ENCODE measurements around the gene TUBGCP3.

DNA sequence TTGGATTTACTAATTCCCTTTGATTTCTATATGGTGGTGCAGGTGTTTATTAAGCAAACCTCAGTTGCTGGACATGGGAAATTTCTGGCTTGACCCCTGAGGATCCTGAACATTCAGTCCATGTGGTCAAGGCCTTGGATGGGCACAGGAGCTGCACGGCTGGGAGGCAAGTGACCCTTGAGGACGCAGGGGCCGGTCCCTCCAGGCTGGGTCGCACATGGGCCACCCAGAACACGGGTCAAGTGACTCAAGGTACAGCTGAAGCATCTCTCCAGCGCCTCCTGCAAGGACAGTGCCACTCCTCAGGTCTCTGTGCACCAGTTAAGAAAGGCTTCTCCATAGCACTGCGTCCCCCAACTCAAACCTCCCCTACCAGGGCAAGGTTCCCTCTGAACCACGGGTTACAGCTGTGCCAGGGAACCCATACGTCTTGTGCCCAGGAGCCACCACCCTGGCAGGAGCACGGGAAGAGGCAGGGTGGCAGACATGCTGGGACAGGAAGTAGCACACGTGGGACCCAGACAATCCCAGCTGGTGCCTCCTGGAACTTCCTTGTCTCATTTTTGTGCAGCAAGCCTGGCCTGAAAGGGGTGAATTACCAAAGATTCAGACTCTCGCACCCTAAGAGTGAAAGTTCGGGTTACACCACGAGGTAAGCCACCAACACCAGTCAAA lies 118.7 kb downstream of the TUBGCP3 start:
- TF ChIP-seq EZH2phosphoT487 (conservative IDR thresholded peaks at IDR 0.05; ENCODE audit: low read length), result no peak
- TF ChIP-seq, protein P1, sequence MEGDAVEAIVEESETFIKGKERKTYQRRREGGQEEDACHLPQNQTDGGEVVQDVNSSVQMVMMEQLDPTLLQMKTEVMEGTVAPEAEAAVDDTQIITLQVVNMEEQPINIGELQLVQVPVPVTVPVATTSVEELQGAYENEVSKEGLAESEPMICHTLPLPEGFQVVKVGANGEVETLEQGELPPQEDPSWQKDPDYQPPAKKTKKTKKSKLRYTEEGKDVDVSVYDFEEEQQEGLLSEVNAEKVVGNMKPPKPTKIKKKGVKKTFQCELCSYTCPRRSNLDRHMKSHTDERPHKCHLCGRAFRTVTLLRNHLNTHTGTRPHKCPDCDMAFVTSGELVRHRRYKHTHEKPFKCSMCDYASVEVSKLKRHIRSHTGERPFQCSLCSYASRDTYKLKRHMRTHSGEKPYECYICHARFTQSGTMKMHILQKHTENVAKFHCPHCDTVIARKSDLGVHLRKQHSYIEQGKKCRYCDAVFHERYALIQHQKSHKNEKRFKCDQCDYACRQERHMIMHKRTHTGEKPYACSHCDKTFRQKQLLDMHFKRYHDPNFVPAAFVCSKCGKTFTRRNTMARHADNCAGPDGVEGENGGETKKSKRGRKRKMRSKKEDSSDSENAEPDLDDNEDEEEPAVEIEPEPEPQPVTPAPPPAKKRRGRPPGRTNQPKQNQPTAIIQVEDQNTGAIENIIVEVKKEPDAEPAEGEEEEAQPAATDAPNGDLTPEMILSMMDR (IDR thresholded peaks at IDR 0.05; ENCODE audit: insufficient read depth, low read length, poor library complexity, severe bottlenecking), result no peak

Measured in SU-DHL-6 (cell line).